ENCODE measurements around the gene BICDL2. TPM values are rescaled to one million over a fixed set of nuclear protein-coding genes. Genes with fewer than 3 reads are reported as not detected.
A peak's percentile ranks its signal among the peaks of the same experiment; 100 is the strongest.
"Not testable (repeated sequence)": the region's sequence is repeated elsewhere in the genome, so short reads cannot be mapped to it uniquely, and the experiment has no call there.

Gene BICDL2
- total and polyA plus RNA-seq, 8 donors: 18.4 to 693 (median 47.2) TPM

DNA sequence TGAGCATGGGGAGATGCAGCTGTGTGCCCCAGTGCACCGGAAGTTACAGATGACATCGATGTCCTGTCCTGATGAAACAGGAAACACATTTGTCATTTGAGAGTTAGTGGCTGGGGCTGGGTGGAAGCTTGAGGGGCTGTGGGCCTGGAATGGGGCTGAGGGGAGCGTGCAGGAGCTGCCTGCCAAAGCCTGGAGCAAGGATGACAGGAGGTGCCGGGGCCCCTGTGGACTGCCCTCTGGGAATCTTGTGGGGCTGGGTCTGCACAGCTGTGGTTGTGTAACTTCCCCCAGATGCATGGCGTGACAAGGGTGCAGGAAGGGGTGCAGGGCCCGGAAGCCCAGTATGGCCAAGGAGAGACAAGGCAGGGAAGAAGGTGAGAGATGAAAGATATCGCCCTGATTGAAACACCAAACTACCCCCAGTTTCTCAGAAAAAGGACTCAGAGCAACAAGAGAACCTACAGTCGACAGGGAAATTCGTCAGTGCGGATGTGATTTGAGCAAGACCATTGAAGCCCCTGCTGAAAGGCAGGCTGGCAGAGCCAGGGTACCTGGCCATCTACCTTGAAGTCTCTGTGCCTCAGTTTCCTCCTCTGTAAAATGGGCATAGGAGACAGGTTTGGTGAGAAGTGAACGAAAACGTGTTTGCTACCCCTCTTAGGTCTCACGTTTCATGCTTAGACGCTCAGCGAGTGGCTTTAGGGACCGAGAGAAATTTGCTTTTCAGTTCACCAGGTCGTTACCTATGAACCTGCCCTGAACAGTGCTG lies 18.4 kb upstream of the BICDL2 start:
- Histone ChIP-seq H3K9me3 (no peaks in the 10 kb centered on the region), H3K4me3 (no peak overlapping the region), H3K4me1 (peaks cover 14 to 49% (median 23%) of the 10 kb centered on the region in 4 donors), H3K27me3 (peaks cover 0 to 28% (median under 1%) of the 10 kb centered on the region in 3 donors), H3K36me3 (peaks cover 0 to 12% (median 2%) of the 10 kb centered on the region in 4 donors), H3K27ac (peak overlapping the region in 2 of 5 donors; percentile 32 to 48)
- intact Hi-C loops (cut with DNase I; ENCODE audit: low total_unique reads): loop anchor here (5.0 kb wide), 1 partner anchor 72 kb away; no protein-coding TSS in a partner anchor
- WGBS, 5 donors: 72 to 80% (median 79%) methylated on average over 17 of the region's 17 CpGs
- TF ChIP-seq, protein P1, sequence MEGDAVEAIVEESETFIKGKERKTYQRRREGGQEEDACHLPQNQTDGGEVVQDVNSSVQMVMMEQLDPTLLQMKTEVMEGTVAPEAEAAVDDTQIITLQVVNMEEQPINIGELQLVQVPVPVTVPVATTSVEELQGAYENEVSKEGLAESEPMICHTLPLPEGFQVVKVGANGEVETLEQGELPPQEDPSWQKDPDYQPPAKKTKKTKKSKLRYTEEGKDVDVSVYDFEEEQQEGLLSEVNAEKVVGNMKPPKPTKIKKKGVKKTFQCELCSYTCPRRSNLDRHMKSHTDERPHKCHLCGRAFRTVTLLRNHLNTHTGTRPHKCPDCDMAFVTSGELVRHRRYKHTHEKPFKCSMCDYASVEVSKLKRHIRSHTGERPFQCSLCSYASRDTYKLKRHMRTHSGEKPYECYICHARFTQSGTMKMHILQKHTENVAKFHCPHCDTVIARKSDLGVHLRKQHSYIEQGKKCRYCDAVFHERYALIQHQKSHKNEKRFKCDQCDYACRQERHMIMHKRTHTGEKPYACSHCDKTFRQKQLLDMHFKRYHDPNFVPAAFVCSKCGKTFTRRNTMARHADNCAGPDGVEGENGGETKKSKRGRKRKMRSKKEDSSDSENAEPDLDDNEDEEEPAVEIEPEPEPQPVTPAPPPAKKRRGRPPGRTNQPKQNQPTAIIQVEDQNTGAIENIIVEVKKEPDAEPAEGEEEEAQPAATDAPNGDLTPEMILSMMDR (IDR thresholded peaks at IDR 0.05): no peak
- TF ChIP-seq EP300 (IDR thresholded peaks at IDR 0.05): no peak
- TF ChIP-seq POLR2AphosphoS5 (IDR thresholded peaks at IDR 0.05): no peak
- TF ChIP-seq POLR2A (IDR thresholded peaks at IDR 0.05): no peak
- DNase-seq: no peak

DNA sequence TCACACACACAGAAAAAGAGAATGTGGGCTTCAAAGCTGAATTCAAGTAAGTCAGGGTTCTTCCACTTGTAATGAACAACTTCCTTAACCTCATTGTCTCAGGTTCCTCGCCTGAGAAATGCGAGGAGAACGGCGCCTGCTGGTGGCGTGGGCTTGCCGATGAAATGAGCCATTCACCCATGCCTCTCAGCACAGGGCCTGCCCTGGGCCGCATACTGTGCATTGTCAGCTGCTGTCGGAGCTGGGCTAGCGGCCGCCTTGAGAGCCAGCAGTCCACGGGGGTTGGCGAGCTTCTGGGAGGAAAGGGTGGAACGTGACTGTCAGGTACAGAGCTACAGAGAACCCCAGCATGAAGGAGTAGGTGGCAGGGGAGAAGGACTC lies 16.6 kb upstream of the BICDL2 start:
- peaks cover 5 to 32% (median 8%) of the 10 kb centered on the region in 4 donors for H3K4me1 ChIP-seq
- WGBS, 5 donors: 85 to 100% (median 88%) methylated on average over 1 to 12 of the region's 13 CpGs
- H3K27ac ChIP-seq: peak overlapping the region in 2 of 5 donors; percentile 20 to 27
- H3K36me3 ChIP-seq: peaks cover 0 to 12% (median 2%) of the 10 kb centered on the region in 4 donors
- H3K9me3 ChIP-seq; DNase-seq; intact Hi-C loops (cut with DNase I; ENCODE audit: low total_unique reads); H3K4me3 ChIP-seq: not testable (repeated sequence)
- H3K27me3 ChIP-seq: peaks cover 0 to 44% (median 18%) of the 10 kb centered on the region in 3 donors

DNA sequence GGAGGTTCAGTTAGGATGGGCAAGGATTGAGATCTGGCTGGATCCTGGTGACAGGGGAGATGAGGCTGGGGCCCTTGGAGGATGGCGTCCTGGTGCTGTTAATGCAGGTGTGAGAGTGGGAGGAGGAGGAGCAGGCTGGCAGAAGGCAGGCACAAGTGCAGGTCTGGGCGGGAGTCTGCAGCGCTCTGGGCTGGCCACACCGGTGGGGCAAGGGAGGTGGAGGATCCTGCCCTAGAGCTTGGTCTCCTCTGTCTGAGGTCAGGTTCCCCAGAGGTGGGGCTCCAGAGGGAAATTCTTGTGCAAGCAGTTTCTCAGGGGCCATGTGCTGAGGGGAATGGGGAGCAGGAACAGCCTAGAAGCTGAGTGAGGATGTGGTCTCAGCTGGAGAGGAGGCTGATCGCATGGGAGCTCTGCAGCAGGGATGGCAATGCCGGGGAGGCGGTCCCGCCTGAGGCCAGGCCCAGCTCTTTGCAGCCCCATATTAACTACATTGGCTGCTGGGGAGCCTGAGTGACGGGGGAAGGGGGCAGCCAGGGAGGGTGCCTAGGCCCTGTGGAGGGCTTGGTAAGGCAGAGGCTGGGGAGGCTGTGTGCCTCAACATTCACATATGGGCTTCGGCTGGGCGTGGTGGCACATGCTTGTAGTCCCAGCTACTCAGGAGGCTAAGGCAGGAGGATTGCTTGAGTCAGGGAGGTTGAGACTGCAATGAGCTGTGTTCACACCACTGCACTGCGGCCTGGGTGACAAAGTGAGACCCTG lies 16.0 kb upstream of the BICDL2 start:
- peak overlapping the region in 2 of 5 donors; percentile 20 to 59 for H3K27ac ChIP-seq
- H3K4me3 ChIP-seq; H3K9me3 ChIP-seq; intact Hi-C loops (cut with DNase I; ENCODE audit: low total_unique reads); DNase-seq: not testable (repeated sequence)
- H3K36me3 ChIP-seq: peaks cover 0 to 12% (median 2%) of the 10 kb centered on the region in 4 donors
- H3K27me3 ChIP-seq: peaks cover 0 to 44% (median 22%) of the 10 kb centered on the region in 3 donors
- H3K4me1 ChIP-seq: peaks cover 0 to 27% (median 2%) of the 10 kb centered on the region in 4 donors
- 66 to 90% (median 81%) methylated on average over 8 to 11 of the region's 12 CpGs for WGBS, 5 donors

DNA sequence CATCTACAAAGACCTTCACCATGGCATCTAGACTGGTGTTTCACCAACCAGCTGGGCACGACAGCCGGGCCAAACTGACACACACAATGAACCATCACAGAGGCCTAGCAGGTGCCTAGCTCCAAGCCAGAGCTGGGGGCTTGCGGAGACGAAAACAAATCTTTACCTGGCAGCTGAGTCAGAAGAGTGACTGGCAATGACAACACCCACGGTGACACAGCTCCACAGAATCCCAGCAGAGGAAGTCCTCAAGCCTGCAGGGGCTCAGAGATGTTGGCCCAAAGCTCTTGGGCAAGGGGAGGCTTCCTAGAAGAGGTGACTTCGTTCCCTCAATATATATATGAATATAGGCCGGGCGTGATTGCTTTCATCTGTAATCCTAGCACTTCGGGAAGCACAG lies 14.8 kb upstream of the BICDL2 start:
- Histone ChIP-seq H3K9me3 (no peaks in the 10 kb centered on the region), H3K27me3 (peaks cover 4 to 56% (median 34%) of the 10 kb centered on the region in 3 donors), H3K27ac (peak overlapping the region in 2 of 5 donors; percentile 20 to 59), H3K4me1 (peaks cover 7 to 24% (median 8%) of the 10 kb centered on the region in 4 donors), H3K36me3 (peaks cover 0 to 12% (median 0%) of the 10 kb centered on the region in 4 donors), H3K4me3 (no peak overlapping the region)
- 55 to 76% (median 73%) methylated on average over 9 of the region's 9 CpGs for WGBS, 5 donors
- no peak for DNase-seq
- intact Hi-C loops (cut with DNase I; ENCODE audit: low total_unique reads): no loop called here
- no peak for TF ChIP-seq EP300 (IDR thresholded peaks at IDR 0.05)
- TF ChIP-seq, protein P1 (IDR thresholded peaks at IDR 0.05): no peak

DNA sequence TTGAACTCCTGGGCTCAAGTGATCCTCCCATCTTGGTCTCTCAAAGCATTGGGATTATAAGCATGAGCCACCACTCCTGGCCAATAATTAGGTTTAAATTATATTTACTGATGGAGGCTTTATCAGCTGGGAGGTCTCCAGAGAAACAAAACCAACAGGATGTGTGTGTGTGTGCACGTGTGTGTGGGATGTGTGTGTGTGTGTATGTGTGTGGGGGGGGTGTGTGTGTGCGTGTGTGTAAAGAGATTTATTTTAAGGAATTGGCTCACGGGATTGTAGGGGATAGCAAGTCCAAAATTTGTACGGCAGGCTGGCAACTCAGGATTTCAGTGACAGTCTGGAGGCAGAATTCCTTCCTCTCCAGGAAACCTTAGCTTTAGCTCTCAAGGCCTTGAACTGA lies 14.3 kb upstream of the BICDL2 start:
- H3K4me1 ChIP-seq: peaks cover 11 to 29% (median 13%) of the 10 kb centered on the region in 4 donors
- DNase-seq: no peak
- 16 to 36% (median 20%) methylated on average over 4 of the region's 4 CpGs for WGBS, 5 donors
- H3K36me3 ChIP-seq: peaks cover 0 to 12% (median 0%) of the 10 kb centered on the region in 4 donors
- H3K27ac ChIP-seq: peak overlapping the region in 2 of 5 donors; percentile 20 to 59
- H3K4me3 ChIP-seq: peak overlapping the region in 1 of 4 donors; percentile 25
- TF ChIP-seq, protein P1 (IDR thresholded peaks at IDR 0.05): no peak
- no peak for TF ChIP-seq EP300 (IDR thresholded peaks at IDR 0.05)
- no peak for TF ChIP-seq POLR2AphosphoS5 (IDR thresholded peaks at IDR 0.05)
- TF ChIP-seq POLR2A (IDR thresholded peaks at IDR 0.05): no peak
- intact Hi-C loops (cut with DNase I; ENCODE audit: low total_unique reads): no loop called here
- H3K9me3 ChIP-seq: no peaks in the 10 kb centered on the region
- H3K27me3 ChIP-seq: peaks cover 6 to 61% (median 38%) of the 10 kb centered on the region in 3 donors
